Loucy (cell line): ENCODE measurements around the gene NAB2.

Experiments used
- CTCF ChIP-seq: fragments of 200-600 bp; sonication (generic); conservative IDR thresholded peaks from 2 replicates; pipeline ENCODE4 v1.5.1; 2014; ENCODE audit warnings: mild to moderate bottlenecking, antibody characterized with exemption, low read length
- EZH2phosphoT487 ChIP-seq: fragments of 200-600 bp; IDR thresholded peaks from 2 replicates; pipeline ENCODE4 v1.6.1; 2018; ENCODE audit warnings: antibody characterized with exemption, mild to moderate bottlenecking, moderate library complexity, borderline replicate concordance

- TF ChIP-seq CTCF (no peak), EZH2phosphoT487 (no peak)
Measured at GRCh38 chr12:57099766-57100165, 10.9 kb downstream of the NAB2 start.
